Ecto neural progenitor cell (in vitro differentiated cells): ENCODE data around the gene COL6A5.

Source experiments
- DNase-seq: peaks from one replicate; pipeline ENCODE4 v3.0.0-alpha.2; 2018; ENCODE audit warnings: low spot score

The COL6A5 gene

DNA sequence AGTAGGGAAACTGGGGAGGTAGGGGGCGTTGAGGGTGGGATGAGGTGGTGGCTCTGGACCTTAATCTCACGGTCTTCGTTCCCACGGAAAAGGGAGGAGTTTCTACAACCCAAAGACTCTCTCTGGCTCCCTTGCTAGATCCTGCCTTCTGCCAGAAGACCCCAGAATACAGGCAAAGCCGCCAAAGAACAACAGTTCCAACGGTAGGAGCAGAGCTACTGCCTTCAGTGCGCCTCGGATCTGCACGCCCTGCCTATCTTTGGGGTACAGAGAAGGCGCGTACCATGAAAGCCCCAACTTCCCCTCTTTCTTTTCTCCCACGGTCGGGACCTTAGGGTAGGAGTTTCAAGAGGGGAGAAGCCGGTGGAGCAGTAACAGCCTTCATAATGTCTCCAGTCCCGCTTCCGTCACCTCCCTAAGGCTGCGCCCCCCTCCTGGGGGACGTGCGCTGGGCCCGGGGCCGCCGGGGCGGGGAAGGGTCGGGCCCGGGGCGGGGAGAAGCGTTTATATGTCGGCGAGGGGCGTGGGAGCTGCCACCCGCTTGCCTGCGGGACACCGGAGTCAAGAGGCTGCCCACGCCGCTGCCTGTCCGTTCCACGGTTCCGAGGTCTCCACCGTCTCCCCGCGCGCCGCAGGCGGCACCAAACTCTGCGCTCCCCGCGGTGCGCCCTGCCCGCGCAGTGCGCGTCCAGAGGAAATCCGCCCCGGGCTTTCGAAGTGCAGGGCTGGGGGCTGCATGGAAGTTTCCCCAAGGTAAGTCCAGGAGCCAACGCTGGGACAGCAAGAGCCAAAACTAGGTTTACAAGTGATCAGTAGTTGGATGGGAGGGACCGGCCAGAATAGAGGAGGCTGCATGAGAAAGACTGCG, 171.4 kb downstream of the COL6A5 start, which contains the start of gene COL6A6:
Gene COL6A6 (plus strand): TSS at position 533 of the 868 bp plus-strand sequence. CDS start 43,188 bp downstream, outside the sequence.
- DNase-seq: peak; percentile 63

GRCh38 chr3:130517602-130518001, 172.1 kb downstream of the COL6A5 start:
- DNase-seq: no peak

DNA sequence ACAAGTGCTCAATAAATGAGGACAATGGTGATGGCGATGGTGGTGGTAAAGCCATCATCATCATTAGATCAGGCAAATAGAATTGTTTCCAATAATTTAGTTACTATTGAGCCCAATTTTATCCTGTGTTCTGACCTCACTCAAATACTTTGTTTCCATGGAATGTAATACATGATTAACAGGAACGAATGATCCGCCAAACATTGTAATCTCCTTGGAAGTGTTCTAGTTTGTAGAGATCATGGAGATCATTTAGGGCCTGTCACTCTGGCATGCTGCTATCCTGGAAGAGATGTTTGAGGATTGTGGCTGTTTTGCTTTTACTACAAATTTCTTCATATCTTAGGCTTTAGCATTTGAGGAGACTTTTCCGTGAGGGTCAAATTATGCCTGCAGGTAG, 174.3 kb downstream of the COL6A5 start:
- DNase-seq: no peak

- DNase-seq: no peak
Observed at GRCh38 chr3:130522399-130522798, 176.9 kb downstream of the COL6A5 start.

- DNase-seq: no peak
Observed at GRCh38 chr3:130527426-130527825, 182.0 kb downstream of the COL6A5 start.

- no peak for DNase-seq
Observed at GRCh38 chr3:130528120-130528519, 182.6 kb downstream of the COL6A5 start.

DNA sequence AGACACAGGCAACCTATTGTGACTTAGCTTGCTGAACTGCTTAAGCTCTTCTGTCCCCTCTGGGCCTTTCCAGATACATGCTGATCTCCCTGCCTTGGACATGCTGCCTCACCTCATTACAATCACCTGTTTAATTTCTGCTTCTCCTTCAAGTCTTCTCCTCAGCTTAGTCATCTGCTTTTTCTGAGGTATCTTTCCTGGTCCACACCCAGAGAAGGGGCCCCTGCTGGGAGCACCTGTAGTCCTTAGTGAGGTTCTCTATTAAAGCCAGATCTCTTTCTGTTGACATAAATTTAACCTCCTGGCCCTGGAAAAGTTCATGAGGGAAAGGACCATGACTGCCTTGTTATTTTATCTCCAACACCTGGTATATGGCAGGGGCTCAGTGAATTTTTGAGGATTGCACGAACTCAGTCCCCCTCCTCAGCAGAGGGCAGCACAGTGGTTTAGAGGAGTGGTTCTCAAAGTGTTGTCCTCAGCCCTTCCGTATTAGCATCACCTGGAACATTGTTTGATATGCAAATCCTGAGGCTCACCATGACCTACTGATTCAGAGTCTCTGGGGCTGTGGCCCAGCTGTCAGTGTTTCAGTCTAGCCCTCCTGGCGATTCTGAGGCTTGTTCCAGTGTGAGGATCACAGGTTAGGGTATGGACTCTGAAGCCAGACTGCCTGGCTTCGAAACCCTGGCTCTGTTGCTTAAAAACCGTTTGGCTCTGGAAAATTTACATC, 184.2 kb downstream of the COL6A5 start:
- no peak for DNase-seq

- DNase-seq: no peak
Observed at GRCh38 chr3:130533247-130533646, 187.8 kb downstream of the COL6A5 start.
